Measurements from ENCODE around the gene CKMT2. TPM values are rescaled to one million over a fixed set of nuclear protein-coding genes. Genes with fewer than 3 reads are reported as not detected.

CKMT2 gene
- total RNA-seq, 4 donors from 2014 or later = 2.1 TPM; not detected in 3

GRCh38 chr5:81207009-81207408 lies 26.1 kb upstream of the CKMT2 start:
- intact Hi-C loops (cut with DNase I) = no loop called here
- Histone ChIP-seq H3K27ac (no peak overlapping the region), H3K9me3 (no peaks in the 10 kb centered on the region), H3K36me3 (no peaks in the 10 kb centered on the region), H3K4me3 (no peak overlapping the region), H3K27me3 (no peaks in the 10 kb centered on the region), H3K4me1 (no peaks in the 10 kb centered on the region)
- no peak for DNase-seq
- no peak for TF ChIP-seq CTCF (IDR thresholded peaks at IDR 0.05)
- TF ChIP-seq POLR2A (IDR thresholded peaks at IDR 0.05) = no peak
- WGBS, 2 donors = 69 to 79% methylated on average over 2 to 4 of the region's 5 CpGs

GRCh38 chr5:81208904-81209303 lies 24.2 kb upstream of the CKMT2 start:
- Histone ChIP-seq H3K36me3 (peaks cover 0 to 4% (median 0%) of the 10 kb centered on the region in 3 donors), H3K4me1 (no peaks in the 10 kb centered on the region), H3K27me3 (no peaks in the 10 kb centered on the region), H3K4me3 (no peak overlapping the region), H3K27ac (no peak overlapping the region), H3K9me3 (no peaks in the 10 kb centered on the region)
- WGBS, 2 donors = 54 to 64% methylated on average over 4 of the region's 4 CpGs
- intact Hi-C loops (cut with DNase I) = no loop called here
- DNase-seq = no peak
- TF ChIP-seq CTCF (IDR thresholded peaks at IDR 0.05) = no peak
- TF ChIP-seq POLR2A (IDR thresholded peaks at IDR 0.05) = no peak

- Histone ChIP-seq H3K9me3 (no peaks in the 10 kb centered on the region), H3K4me3 (no peak overlapping the region), H3K36me3 (peaks cover 0 to 4% (median 0%) of the 10 kb centered on the region in 3 donors), H3K27ac (no peak overlapping the region), H3K4me1 (no peaks in the 10 kb centered on the region), H3K27me3 (no peaks in the 10 kb centered on the region)
- DNase-seq = no peak
- TF ChIP-seq CTCF (IDR thresholded peaks at IDR 0.05) = no peak
- TF ChIP-seq POLR2A (IDR thresholded peaks at IDR 0.05) = no peak
- 73 to 78% methylated on average over 4 to 5 of the region's 5 CpGs for WGBS, 2 donors
- intact Hi-C loops (cut with DNase I) = no loop called here
These were observed 23.7 kb upstream of the CKMT2 start for GRCh38 chr5:81209386-81209785.

- DNase-seq = no peak
- H3K4me3 ChIP-seq = no peak overlapping the region
- no peaks in the 10 kb centered on the region for H3K4me1 ChIP-seq
- intact Hi-C loops (cut with DNase I) = no loop called here
- no peak overlapping the region for H3K27ac ChIP-seq
- H3K36me3 ChIP-seq = peaks cover 0 to 4% (median 0%) of the 10 kb centered on the region in 3 donors
- no peaks in the 10 kb centered on the region for H3K27me3 ChIP-seq
- H3K9me3 ChIP-seq = no peaks in the 10 kb centered on the region
- TF ChIP-seq CTCF (IDR thresholded peaks at IDR 0.05) (no peak), POLR2A (IDR thresholded peaks at IDR 0.05) (no peak)
- WGBS, 2 donors = 74 to 86% methylated on average over 9 of the region's 11 CpGs
These were observed 23.1 kb upstream of the CKMT2 start for GRCh38 chr5:81209869-81210493.

- no peak overlapping the region for H3K4me3 ChIP-seq
- peaks cover 0 to 4% (median 0%) of the 10 kb centered on the region in 3 donors for H3K36me3 ChIP-seq
- intact Hi-C loops (cut with DNase I) = no loop called here
- H3K27ac ChIP-seq = no peak overlapping the region
- H3K4me1 ChIP-seq = no peaks in the 10 kb centered on the region
- 73 to 92% methylated on average over 5 to 8 of the region's 11 CpGs for WGBS, 2 donors
- H3K9me3 ChIP-seq = no peaks in the 10 kb centered on the region
- no peak for DNase-seq
- no peaks in the 10 kb centered on the region for H3K27me3 ChIP-seq
- no peak for TF ChIP-seq POLR2A (IDR thresholded peaks at IDR 0.05)
These were observed 20.8 kb upstream of the CKMT2 start for GRCh38 chr5:81212211-81212751.

All from esophagus squamous epithelium (tissue), 5 donors.